ENCODE results near the gene EIF5A2. TPM values are rescaled to one million over a fixed set of nuclear protein-coding genes. Genes with fewer than 3 reads are reported as not detected.

The EIF5A2 gene
- total RNA-seq, 1 donor from 2014 or later = 1.3 TPM

GRCh38 chr3:170867143-170867937 lies 41.1 kb downstream of the EIF5A2 start:
- Mint-ChIP-seq H3K4me1 (ENCODE audit: unreplicated experiment) (peaks cover 15% of the 10 kb centered on the region), H3K4me3 (ENCODE audit: unreplicated experiment) (no peak overlapping the region), H3K27me3 (ENCODE audit: unreplicated experiment) (peaks cover 10% of the 10 kb centered on the region), H3K9me3 (ENCODE audit: unreplicated experiment) (no peaks in the 10 kb centered on the region), H3K36me3 (ENCODE audit: low read depth, unreplicated experiment) (peaks cover 21% of the 10 kb centered on the region), H3K27ac (ENCODE audit: unreplicated experiment) (peak overlapping the region; percentile 5)
- no peak for TF ChIP-seq CTCF (IDR thresholded peaks at IDR 0.05; ENCODE audit: unreplicated experiment)
- DNase-seq (ENCODE audit: low spot score) = no peak

GRCh38 chr3:170866499-170866898 lies 41.9 kb downstream of the EIF5A2 start:
- H3K27ac Mint-ChIP-seq (ENCODE audit: unreplicated experiment) = no peak overlapping the region
- DNase-seq (ENCODE audit: low spot score) = no peak
- peaks cover 10% of the 10 kb centered on the region for H3K27me3 Mint-ChIP-seq (ENCODE audit: unreplicated experiment)
- H3K4me3 Mint-ChIP-seq (ENCODE audit: unreplicated experiment) = no peak overlapping the region
- no peak for TF ChIP-seq CTCF (IDR thresholded peaks at IDR 0.05; ENCODE audit: unreplicated experiment)
- no peaks in the 10 kb centered on the region for H3K9me3 Mint-ChIP-seq (ENCODE audit: unreplicated experiment)
- H3K36me3 Mint-ChIP-seq (ENCODE audit: low read depth, unreplicated experiment) = peaks cover 21% of the 10 kb centered on the region
- peaks cover 15% of the 10 kb centered on the region for H3K4me1 Mint-ChIP-seq (ENCODE audit: unreplicated experiment)

- Mint-ChIP-seq H3K27ac (ENCODE audit: unreplicated experiment) (no peak overlapping the region), H3K4me1 (ENCODE audit: unreplicated experiment) (peaks cover 15% of the 10 kb centered on the region), H3K27me3 (ENCODE audit: unreplicated experiment) (peaks cover 9% of the 10 kb centered on the region), H3K4me3 (ENCODE audit: unreplicated experiment) (no peak overlapping the region), H3K36me3 (ENCODE audit: low read depth, unreplicated experiment) (peaks cover 21% of the 10 kb centered on the region), H3K9me3 (ENCODE audit: unreplicated experiment) (no peaks in the 10 kb centered on the region)
- no peak for DNase-seq (ENCODE audit: low spot score)
- no peak for TF ChIP-seq CTCF (IDR thresholded peaks at IDR 0.05; ENCODE audit: unreplicated experiment)
Measured at GRCh38 chr3:170865209-170866094, 43.0 kb downstream of the EIF5A2 start.

- no peak for DNase-seq (ENCODE audit: low spot score)
- H3K9me3 Mint-ChIP-seq (ENCODE audit: unreplicated experiment) = no peaks in the 10 kb centered on the region
- H3K4me3 Mint-ChIP-seq (ENCODE audit: unreplicated experiment) = peak overlapping the region; percentile 34
- peaks cover 12% of the 10 kb centered on the region for H3K4me1 Mint-ChIP-seq (ENCODE audit: unreplicated experiment)
- H3K27me3 Mint-ChIP-seq (ENCODE audit: unreplicated experiment) = peaks cover 2% of the 10 kb centered on the region
- H3K27ac Mint-ChIP-seq (ENCODE audit: unreplicated experiment) = no peak overlapping the region
- peaks cover 17% of the 10 kb centered on the region for H3K36me3 Mint-ChIP-seq (ENCODE audit: low read depth, unreplicated experiment)
- no peak for TF ChIP-seq CTCF (IDR thresholded peaks at IDR 0.05; ENCODE audit: unreplicated experiment)
Measured at GRCh38 chr3:170864525-170865208, 43.8 kb downstream of the EIF5A2 start.
